ENCODE results near the gene AGPAT1. TPM values are rescaled to one million over a fixed set of nuclear protein-coding genes. Genes with fewer than 3 reads are reported as not detected.

Gene AGPAT1
- total RNA-seq, 1 donor from 2014 or later: 81.1 TPM

GRCh38 chr6:32126880-32127279, 49.0 kb downstream of the AGPAT1 start:
- no peak for DNase-seq (ENCODE audit: extremely low spot score, unreplicated experiment)
- no peak for TF ChIP-seq CTCF (IDR thresholded peaks at IDR 0.05)
- peak overlapping the region; percentile 100 for H3K27ac Mint-ChIP-seq (ENCODE audit: unreplicated experiment)
- H3K36me3 Mint-ChIP-seq (ENCODE audit: unreplicated experiment): peaks cover 19% of the 10 kb centered on the region
- H3K4me3 Mint-ChIP-seq (ENCODE audit: unreplicated experiment): peak overlapping the region; percentile 99
- no peaks in the 10 kb centered on the region for H3K9me3 Mint-ChIP-seq (ENCODE audit: unreplicated experiment)
- no peaks in the 10 kb centered on the region for H3K27me3 Mint-ChIP-seq (ENCODE audit: unreplicated experiment)
- H3K4me1 Mint-ChIP-seq (ENCODE audit: unreplicated experiment): peaks cover 38% of the 10 kb centered on the region

- H3K9me3 Mint-ChIP-seq (ENCODE audit: unreplicated experiment): no peaks in the 10 kb centered on the region
- peaks cover 29% of the 10 kb centered on the region for H3K36me3 Mint-ChIP-seq (ENCODE audit: unreplicated experiment)
- no peak for TF ChIP-seq CTCF (IDR thresholded peaks at IDR 0.05)
- no peak overlapping the region for H3K4me3 Mint-ChIP-seq (ENCODE audit: unreplicated experiment)
- H3K27me3 Mint-ChIP-seq (ENCODE audit: unreplicated experiment): no peaks in the 10 kb centered on the region
- no peak overlapping the region for H3K27ac Mint-ChIP-seq (ENCODE audit: unreplicated experiment)
- H3K4me1 Mint-ChIP-seq (ENCODE audit: unreplicated experiment): peaks cover 34% of the 10 kb centered on the region
- no peak for DNase-seq (ENCODE audit: extremely low spot score, unreplicated experiment)
Measured at GRCh38 chr6:32123681-32124080, 52.2 kb downstream of the AGPAT1 start.

- no peaks in the 10 kb centered on the region for H3K9me3 Mint-ChIP-seq (ENCODE audit: unreplicated experiment)
- H3K36me3 Mint-ChIP-seq (ENCODE audit: unreplicated experiment): peaks cover 27% of the 10 kb centered on the region
Measured at GRCh38 chr6:32120573-32121059, 55.3 kb downstream of the AGPAT1 start.

GRCh38 chr6:32118782-32119628, 56.9 kb downstream of the AGPAT1 start:
- H3K4me1 Mint-ChIP-seq (ENCODE audit: unreplicated experiment): peaks cover 37% of the 10 kb centered on the region
- DNase-seq (ENCODE audit: extremely low spot score, unreplicated experiment): peak; percentile 96
- H3K27ac Mint-ChIP-seq (ENCODE audit: unreplicated experiment): peak overlapping the region; percentile 60
- no peaks in the 10 kb centered on the region for H3K27me3 Mint-ChIP-seq (ENCODE audit: unreplicated experiment)
- H3K36me3 Mint-ChIP-seq (ENCODE audit: unreplicated experiment): peaks cover 24% of the 10 kb centered on the region
- no peak overlapping the region for H3K4me3 Mint-ChIP-seq (ENCODE audit: unreplicated experiment)
- H3K9me3 Mint-ChIP-seq (ENCODE audit: unreplicated experiment): no peaks in the 10 kb centered on the region
- peak; percentile 94 for TF ChIP-seq CTCF (IDR thresholded peaks at IDR 0.05)

More at GRCh38 chr6:32120573-32121059, 55.3 kb downstream of the AGPAT1 start:
- no peak overlapping the region for H3K4me3 Mint-ChIP-seq (ENCODE audit: unreplicated experiment)
- peaks cover 25% of the 10 kb centered on the region for H3K4me1 Mint-ChIP-seq (ENCODE audit: unreplicated experiment)
- H3K27ac Mint-ChIP-seq (ENCODE audit: unreplicated experiment): no peak overlapping the region
- no peak for TF ChIP-seq CTCF (IDR thresholded peaks at IDR 0.05)
- DNase-seq (ENCODE audit: extremely low spot score, unreplicated experiment): no peak
- H3K27me3 Mint-ChIP-seq (ENCODE audit: unreplicated experiment): no peaks in the 10 kb centered on the region

Small RNA genes lying within 50 kb of the gene (microRNA-seq; reads per million reads assigned to microRNA genes)
- 2.2 reads per million for gene MIR6721 (ENCODE audit: unreplicated experiment)
- not detected for gene MIR6833 (ENCODE audit: unreplicated experiment)

Other genes with a start within 250 kb of the AGPAT1 start
- gene C2, start 248.4 kb downstream of the AGPAT1 start, total RNA-seq: 2.3 and 2.4 TPM in 2 replicates
- gene CFB, start 230.0 kb downstream of the AGPAT1 start, total RNA-seq: 4.2 and 6.9 TPM in 2 replicates
- gene NELFE, start 217.1 kb downstream of the AGPAT1 start, total RNA-seq: 59.3 and 66.8 TPM in 2 replicates
- 69.3 and 84.3 TPM in 2 replicates for gene SKIC2, start 216.9 kb downstream of the AGPAT1 start, total RNA-seq
- gene DXO, start 203.9 kb downstream of the AGPAT1 start, total RNA-seq: 28.6 and 30.8 TPM in 2 replicates
- gene C4A, start 194.0 kb downstream of the AGPAT1 start, total RNA-seq: 13.5 and 15.2 TPM in 2 replicates
- gene C4B, start 161.3 kb downstream of the AGPAT1 start, total RNA-seq: 10.5 and 11.8 TPM in 2 replicates
- 0.30 and 0.44 TPM in 2 replicates for gene CYP21A2, start 137.7 kb downstream of the AGPAT1 start, total RNA-seq
- gene TNXB, start 66.7 kb downstream of the AGPAT1 start, total RNA-seq: 13.1 and 13.9 TPM in 2 replicates
- 109 and 116 TPM in 2 replicates for gene ATF6B, start 47.8 kb downstream of the AGPAT1 start, total RNA-seq
- gene FKBPL, start 45.8 kb downstream of the AGPAT1 start, total RNA-seq: 5.3 and 7.5 TPM in 2 replicates
- 1.2 and 2.1 TPM in 2 replicates for gene PRRT1, start 24.1 kb downstream of the AGPAT1 start, total RNA-seq
- gene PPT2, start 21.9 kb downstream of the AGPAT1 start, total RNA-seq: 40.8 and 45.5 TPM in 2 replicates
- gene EGFL8, start 11.5 kb downstream of the AGPAT1 start, total RNA-seq: 21.4 and 22.8 TPM in 2 replicates
- gene RNF5, start 2.3 kb upstream of the AGPAT1 start, total RNA-seq: 47.1 and 51.6 TPM in 2 replicates
- gene AGER, start 8.2 kb upstream of the AGPAT1 start, total RNA-seq: 3.8 and 4.1 TPM in 2 replicates
- gene PBX2, start 14.1 kb upstream of the AGPAT1 start, total RNA-seq: 71.4 and 77.1 TPM in 2 replicates
- gene GPSM3, start 16.6 kb upstream of the AGPAT1 start, total RNA-seq: 7.5 TPM in 2 replicates
- 0.83 and 1.5 TPM in 2 replicates for gene NOTCH4, start 48.0 kb upstream of the AGPAT1 start, total RNA-seq
- not detected in 2 replicates for gene TSBP1, start 195.8 kb upstream of the AGPAT1 start, total RNA-seq
- not detected in 2 replicates for gene BTNL2, start 231.1 kb upstream of the AGPAT1 start, total RNA-seq

All from osteocyte (in vitro differentiated cells).